Caco-2 (cell line): Measurements from ENCODE around the gene C1orf198. TPM values are rescaled to one million over a fixed set of nuclear protein-coding genes. Genes with fewer than 3 reads are reported as not detected.

Source experiments
- BruUV-seq: library from RNA; stranded (reverse); fragments of 400-500 nt; replicated peaks from 2 replicates; lab custom pipeline; 2021; lab: Mats Ljungman, UMichigan
- CTCF ChIA-PET: fragments of 300-600 bp; sonication (Branson Sonifier 250); formaldehyde crosslinking; loops from one replicate; lab custom pipeline; 2022; ENCODE audit warnings: antibody characterized with exemption; lab: Charles Lee
- POLR2A ChIA-PET: fragments of 300-600 bp; sonication (Branson Sonifier 250); formaldehyde crosslinking; loops from one replicate; lab custom pipeline; 2022; ENCODE audit warnings: antibody characterized with exemption; lab: Charles Lee
- DNase-seq, 2 experiments: peaks; one replicate each; pipeline versions ENCODE4 v3.0.0 to v3.0.0-alpha.2; 2020 to 2022
- H3K27me3 ChIP-seq: replicated peaks from 2 replicates; pipeline ENCODE4 v1.6.0; 2011; ENCODE audit warnings: low read length; ENCODE audit not compliant: control insufficient read depth, insufficient read depth
- H3K36me3 ChIP-seq: 2 replicates; pipeline ENCODE4 v1.5.1; 2011; ENCODE audit warnings: low read length; ENCODE audit not compliant: control insufficient read depth, insufficient read depth
- H3K4me1 ChIP-seq: fragments of 250-450 bp; sonication (Bioruptor Pico); 2 replicates; pipeline ENCODE4 v1.5.1; 2020; ENCODE audit warnings: mild to moderate bottlenecking
- H3K4me3 ChIP-seq: 2 replicates; pipeline ENCODE4 v1.5.1; 2011; ENCODE audit warnings: low read depth, mild to moderate bottlenecking, control low read depth, low read length
- H3K9me3 ChIP-seq: fragments of 250-450 bp; sonication (Bioruptor Pico); 2 replicates; pipeline ENCODE4 v1.5.1; 2020; ENCODE audit warnings: mild to moderate bottlenecking, moderate library complexity
- H3K27ac Mint-ChIP-seq: one replicate; pipeline ENCODE4 v1.8.0; 2022; ENCODE audit warnings: mixed read lengths; ENCODE audit not compliant: unreplicated experiment
- H3K27me3 Mint-ChIP-seq: one replicate; pipeline ENCODE4 v1.8.0; 2022; ENCODE audit warnings: mixed read lengths; ENCODE audit not compliant: insufficient read depth, unreplicated experiment
- H3K36me3 Mint-ChIP-seq: one replicate; pipeline ENCODE4 v1.8.0; 2022; ENCODE audit warnings: mild to moderate bottlenecking, mixed read lengths; ENCODE audit not compliant: insufficient read depth, unreplicated experiment
- H3K4me1 Mint-ChIP-seq: one replicate; pipeline ENCODE4 v1.8.0; 2022; ENCODE audit warnings: low read depth, mixed read lengths; ENCODE audit not compliant: unreplicated experiment
- H3K4me3 Mint-ChIP-seq: one replicate; pipeline ENCODE4 v1.8.0; 2022; ENCODE audit warnings: mild to moderate bottlenecking, moderate library complexity, mixed read lengths; ENCODE audit not compliant: unreplicated experiment
- H3K9me3 Mint-ChIP-seq: one replicate; pipeline ENCODE4 v1.8.0; 2022; ENCODE audit warnings: mixed read lengths; ENCODE audit not compliant: unreplicated experiment
- CTCF ChIP-seq, 2 experiments: fragments of 200-600 bp in 1 of 2; IDR thresholded peaks; 1 replicate in 1 of 2; 2 replicates in 1 of 2; pipeline versions ENCODE4 v1.5.1 to v1.8.0; 2011 to 2022; ENCODE audit warnings: antibody characterized with exemption in 1 of 2, control low read depth in 1 of 2, inconsistent platforms in 1 of 2, low read depth in 1 of 2, low read length in 1 of 2, mild to moderate bottlenecking in 1 of 2, moderate library complexity in 1 of 2; ENCODE audit not compliant: insufficient read depth in 1 of 2, severe bottlenecking in 1 of 2, unreplicated experiment in 1 of 2
- intact Hi-C: fragments of 100-400 bp; cut with micrococcal nuclease; formaldehyde crosslinking; loops from one replicate; pipeline ENCODE4 v1.10.0; 2022; ENCODE audit not compliant: unreplicated experiment
- total RNA-seq: library from RNA; stranded (reverse); gene quantifications from 2 replicates; pipeline ENCODE4 v1.2.3, GENCODE V29; 2022

C1orf198 gene
- total RNA-seq, 1 experiment from 2014 or later = 92.2 TPM

- DNase-seq = no peak
- Mint-ChIP-seq H3K27me3 (no peaks in the 10 kb centered on the region), H3K36me3 (peaks cover 68% of the 10 kb centered on the region), H3K27ac (no peak overlapping the region), H3K4me1 (peaks cover 14% of the 10 kb centered on the region), H3K9me3 (peaks cover 39% of the 10 kb centered on the region), H3K4me3 (no peak overlapping the region)
- intact Hi-C loops = no loop called here
- ChIA-PET CTCF (no interaction called here), POLR2A (no interaction called here)
- H3K4me1 ChIP-seq = peaks cover 39% of the 10 kb centered on the region
- H3K9me3 ChIP-seq = no peaks in the 10 kb centered on the region; the same call in 1 of the 2 replicates
- no peaks in the 10 kb centered on the region for H3K27me3 ChIP-seq
- no TSS peak for BruUV-seq
- no peak for TF ChIP-seq CTCF (IDR thresholded peaks at IDR 0.05; ENCODE audit: insufficient read depth in 1 of 2, low read depth in 1 of 2, low read length in 1 of 2, severe bottlenecking in 1 of 2, unreplicated experiment in 1 of 2)
- H3K4me3 ChIP-seq = no peak overlapping the region
- peaks cover 7% of the 10 kb centered on the region for H3K36me3 ChIP-seq
Observed at GRCh38 chr1:230854423-230854822, 13.9 kb downstream of the C1orf198 start.

GRCh38 chr1:230853731-230854130 lies 14.6 kb downstream of the C1orf198 start:
- ChIA-PET POLR2A (interaction anchor here (1.0 kb wide), 1 partner anchor 15 kb away, joined by 3 read pairs; the partner anchor contains the start of gene C1orf198), CTCF (no interaction called here)
- no TSS peak for BruUV-seq
- Histone ChIP-seq H3K36me3 (peaks cover 7% of the 10 kb centered on the region), H3K4me1 (peaks cover 34% of the 10 kb centered on the region), H3K9me3 (no peaks in the 10 kb centered on the region; the same call in 1 of the 2 replicates), H3K27me3 (no peaks in the 10 kb centered on the region), H3K4me3 (no peak overlapping the region)
- Mint-ChIP-seq H3K27ac (no peak overlapping the region), H3K27me3 (no peaks in the 10 kb centered on the region), H3K4me3 (no peak overlapping the region), H3K4me1 (peaks cover 9% of the 10 kb centered on the region), H3K36me3 (peaks cover 62% of the 10 kb centered on the region), H3K9me3 (peaks cover 39% of the 10 kb centered on the region)
- no peak for DNase-seq
- no peak for TF ChIP-seq CTCF (IDR thresholded peaks at IDR 0.05; ENCODE audit: insufficient read depth in 1 of 2, low read depth in 1 of 2, low read length in 1 of 2, severe bottlenecking in 1 of 2, unreplicated experiment in 1 of 2)
- intact Hi-C loops = no loop called here

- H3K36me3 ChIP-seq = peaks cover 7% of the 10 kb centered on the region
- intact Hi-C loops = no loop called here
- Mint-ChIP-seq H3K36me3 (peaks cover 62% of the 10 kb centered on the region), H3K4me1 (peaks cover 17% of the 10 kb centered on the region), H3K27ac (no peak overlapping the region), H3K27me3 (no peaks in the 10 kb centered on the region), H3K4me3 (no peak overlapping the region), H3K9me3 (peaks cover 39% of the 10 kb centered on the region)
- DNase-seq = no peak
- no peaks in the 10 kb centered on the region; the same call in 1 of the 2 replicates for H3K9me3 ChIP-seq
- ChIA-PET POLR2A (interaction anchor here (1.0 kb wide), 1 partner anchor 16 kb away, joined by 3 read pairs; the partner anchor contains the start of gene C1orf198), CTCF (no interaction called here)
- TF ChIP-seq CTCF (IDR thresholded peaks at IDR 0.05; ENCODE audit: insufficient read depth in 1 of 2, low read depth in 1 of 2, low read length in 1 of 2, severe bottlenecking in 1 of 2, unreplicated experiment in 1 of 2) = no peak
- no peak overlapping the region for H3K4me3 ChIP-seq
- H3K27me3 ChIP-seq = no peaks in the 10 kb centered on the region
- BruUV-seq = no TSS peak
- peaks cover 26% of the 10 kb centered on the region for H3K4me1 ChIP-seq
Observed at GRCh38 chr1:230852959-230853358, 15.4 kb downstream of the C1orf198 start.
